Activated T-cell treated with anti-CD3 and anti-CD28 coated beads for 1 hour (primary cell): ENCODE measurements around the gene FOXF2.
"Not testable (repeated sequence)": the region's sequence is repeated elsewhere in the genome, so short reads cannot be mapped to it uniquely, and the experiment has no call there.

Source experiments
- DNase-seq: peaks from one replicate; pipeline ENCODE4 v3.0.0-alpha.2; 2020; ENCODE audit warnings: low read depth

Gene FOXF2

DNA sequence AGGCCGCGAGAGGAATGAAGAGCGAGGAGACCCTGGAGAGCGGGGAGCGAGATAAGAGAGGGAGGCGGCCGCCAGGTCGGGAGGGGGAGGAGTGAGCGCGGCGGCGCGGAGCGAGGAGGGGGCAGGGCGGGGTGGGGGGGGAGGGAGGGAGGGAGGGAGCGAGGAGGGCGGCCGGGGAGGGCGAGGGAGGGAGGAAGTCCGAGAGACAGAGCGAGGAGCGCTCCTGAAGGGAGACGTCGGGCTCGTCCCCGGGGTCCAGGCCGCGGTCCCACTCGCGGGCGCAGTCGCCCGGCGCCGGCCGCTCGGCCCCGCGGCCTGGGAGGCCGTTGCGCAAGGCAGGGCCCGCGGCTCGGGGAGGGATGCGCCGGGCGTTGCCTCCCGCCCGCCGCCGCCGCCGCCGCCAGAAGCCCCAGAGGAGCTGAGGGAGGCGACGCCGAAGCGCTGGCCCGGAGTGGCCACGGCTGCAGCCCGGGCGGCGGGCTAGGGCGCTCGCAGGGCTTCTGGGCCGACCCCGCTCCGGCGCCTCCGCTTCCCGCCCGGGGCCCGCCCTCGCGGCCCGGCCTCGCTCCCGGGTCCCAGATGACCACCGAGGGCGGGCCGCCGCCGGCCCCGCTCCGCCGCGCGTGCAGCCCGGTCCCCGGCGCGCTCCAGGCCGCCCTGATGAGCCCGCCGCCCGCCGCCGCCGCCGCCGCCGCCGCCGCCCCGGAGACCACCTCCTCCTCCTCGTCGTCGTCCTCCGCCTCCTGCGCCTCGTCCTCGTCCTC, at the start of gene FOXF2:
Gene FOXF2 (plus strand): TSS at position 208 of the 764 bp plus-strand sequence. CDS start 372 bp downstream, at position 580.
- DNase-seq, result no peak

DNA sequence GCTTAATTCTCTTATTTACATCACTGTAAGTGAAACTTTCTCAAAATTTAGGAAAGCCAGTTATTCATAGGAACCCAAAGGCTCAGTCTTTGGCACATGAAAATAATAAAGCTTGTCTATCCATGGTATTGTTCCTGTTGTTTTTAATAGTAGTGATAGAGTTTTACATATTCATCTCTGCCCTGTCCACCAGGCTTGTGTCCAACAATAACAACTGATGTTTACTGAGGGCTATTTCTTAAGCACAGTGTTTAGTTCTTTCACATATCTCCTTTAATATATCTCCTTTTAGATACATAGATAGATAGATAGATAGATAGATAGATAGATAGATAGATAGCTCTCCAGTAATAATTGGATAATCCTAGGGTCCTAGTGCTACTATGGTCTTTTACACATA, 43.3 kb upstream of the FOXF2 start:
- DNase-seq, result no peak

DNA sequence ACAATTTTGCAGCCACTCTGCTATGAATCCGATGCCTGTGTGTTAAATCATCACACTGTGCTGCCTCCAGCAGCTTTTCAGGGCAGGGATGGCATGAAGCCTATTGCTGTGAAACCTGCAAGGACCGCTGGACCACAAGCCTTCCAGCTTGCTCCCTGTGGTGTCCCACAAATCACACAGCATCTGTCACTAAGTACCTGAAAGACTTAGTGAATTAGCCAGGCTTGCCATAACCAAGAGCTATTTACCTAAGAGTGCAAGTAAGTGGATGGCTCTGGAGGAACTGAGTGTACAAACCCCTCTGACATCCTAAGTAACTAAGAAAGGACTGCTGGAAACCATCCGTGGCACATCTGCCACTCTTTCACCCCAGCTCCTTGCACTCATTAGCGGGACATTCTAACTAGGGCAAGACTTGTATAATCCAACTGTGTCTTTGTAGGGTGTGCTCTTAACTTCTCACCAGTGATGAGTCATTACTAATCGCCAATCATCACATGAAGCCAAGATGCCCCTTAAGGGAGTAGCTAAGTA, 42.8 kb upstream of the FOXF2 start:
- DNase-seq, result no peak

DNA sequence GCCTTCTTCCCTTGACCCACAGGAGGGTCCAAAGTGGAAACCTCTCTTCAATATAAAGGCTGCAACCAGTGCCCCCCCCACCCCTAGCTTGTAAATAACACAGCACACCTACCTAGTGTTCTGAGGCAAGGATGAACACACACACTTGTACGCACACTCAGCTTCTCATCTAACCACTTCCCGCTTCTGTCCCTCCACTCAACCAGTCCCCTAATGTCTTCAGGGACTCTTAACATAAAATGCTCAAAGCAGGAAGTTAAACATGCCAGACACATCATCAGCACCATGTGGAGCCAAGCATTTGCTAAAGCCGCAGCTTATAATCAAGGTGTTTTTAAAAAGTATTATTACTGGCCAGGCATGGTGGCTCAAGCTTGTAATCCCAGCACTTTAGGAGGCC, 42.2 kb upstream of the FOXF2 start:
- DNase-seq, result no peak

DNA sequence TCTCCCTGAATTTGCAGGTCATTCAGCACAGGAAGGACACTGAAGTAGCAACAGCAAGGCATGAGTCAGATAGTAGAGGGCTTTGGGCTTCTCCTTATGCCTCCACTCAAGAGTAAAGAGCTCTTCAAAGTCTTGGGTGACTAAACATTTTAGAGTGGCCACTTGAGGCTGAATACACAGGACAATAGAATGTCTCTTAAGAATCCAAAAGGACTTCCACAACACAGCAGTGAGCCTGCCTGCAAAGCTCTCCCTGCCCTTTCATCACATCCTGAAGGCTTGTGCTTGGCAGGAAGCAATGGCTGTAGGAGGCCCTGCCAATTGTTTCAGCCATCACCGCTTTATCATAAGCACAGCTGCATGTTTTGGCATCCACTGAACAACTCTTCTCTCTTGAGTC, 40.7 kb upstream of the FOXF2 start:
- DNase-seq, result no peak

DNA sequence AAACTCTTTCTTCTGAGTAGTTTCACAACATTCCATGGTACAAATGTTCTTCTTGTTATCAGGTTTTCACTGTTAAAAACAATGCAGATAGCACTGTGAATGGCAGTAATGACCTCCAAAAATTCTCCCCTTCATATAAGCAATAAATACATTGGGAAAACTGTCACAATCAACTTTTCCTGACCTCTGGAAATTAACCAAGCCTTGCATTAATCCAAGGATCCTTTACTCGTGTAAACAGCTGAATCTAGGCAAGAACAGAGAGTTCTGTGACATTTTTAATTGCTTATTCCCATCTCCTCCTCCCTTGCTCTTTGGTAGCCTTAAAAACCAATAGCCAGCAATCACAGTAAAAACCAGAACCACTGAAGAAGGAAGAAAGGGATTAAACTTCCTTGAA, 39.7 kb upstream of the FOXF2 start:
- no peak for DNase-seq

- no peak for DNase-seq
Measured at GRCh38 chr6:1351381-1352008, 37.9 kb upstream of the FOXF2 start.

- not testable (repeated sequence) for DNase-seq
Measured at GRCh38 chr6:1355068-1355467, 34.3 kb upstream of the FOXF2 start.

- not testable (repeated sequence) for DNase-seq
Measured at GRCh38 chr6:1361717-1362116, 27.7 kb upstream of the FOXF2 start.

GRCh38 chr6:1362643-1363042, 26.7 kb upstream of the FOXF2 start:
- DNase-seq, result no peak

DNA sequence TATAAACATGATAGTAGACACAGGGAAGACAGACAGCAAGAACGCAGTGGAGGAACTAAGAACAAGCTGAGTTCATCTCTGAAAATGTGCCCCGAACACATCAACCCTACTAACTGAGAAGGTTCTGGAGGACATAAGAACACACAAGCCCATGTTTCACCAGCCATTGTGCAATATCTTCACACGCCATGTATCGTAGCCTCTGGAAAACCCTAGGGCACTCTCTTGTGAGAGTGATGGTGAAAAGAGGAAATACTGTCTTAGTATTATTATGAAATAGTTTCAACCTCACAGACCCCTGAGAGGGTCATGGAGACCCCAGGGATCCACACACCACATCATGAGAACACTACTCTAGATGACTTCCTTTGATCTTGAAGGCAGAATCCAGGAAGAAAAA, 26.1 kb upstream of the FOXF2 start:
- no peak for DNase-seq

- no peak for DNase-seq
Measured at GRCh38 chr6:1363729-1364572, 25.4 kb upstream of the FOXF2 start.

- DNase-seq, result no peak
Measured at GRCh38 chr6:1364791-1365190, 24.6 kb upstream of the FOXF2 start.

GRCh38 chr6:1365686-1366085, 23.7 kb upstream of the FOXF2 start:
- no peak for DNase-seq

- no peak for DNase-seq
Measured at GRCh38 chr6:1367771-1368170, 21.6 kb upstream of the FOXF2 start.

- no peak for DNase-seq
Measured at GRCh38 chr6:1368940-1369339, 20.4 kb upstream of the FOXF2 start.

DNA sequence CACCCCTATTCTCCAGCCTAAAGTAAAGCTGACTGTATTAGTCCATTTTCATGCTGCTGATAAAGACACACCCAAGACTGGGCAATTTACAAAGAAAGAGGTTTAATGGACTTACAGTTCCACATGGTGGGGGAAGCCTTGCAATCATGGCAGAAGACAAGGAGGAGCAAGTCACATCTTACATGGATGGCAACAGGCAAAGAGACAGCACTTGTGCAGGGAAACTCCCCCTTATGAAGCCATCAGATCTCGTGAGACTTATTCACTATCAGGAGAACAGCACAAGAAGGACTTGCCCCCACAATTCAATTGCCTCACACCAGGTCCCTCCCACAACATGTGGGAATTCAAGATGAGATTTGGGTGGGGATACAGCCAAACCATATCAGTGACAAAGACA, 19.7 kb upstream of the FOXF2 start:
- not testable (repeated sequence) for DNase-seq

GRCh38 chr6:1371933-1372332, 17.4 kb upstream of the FOXF2 start:
- no peak for DNase-seq

DNA sequence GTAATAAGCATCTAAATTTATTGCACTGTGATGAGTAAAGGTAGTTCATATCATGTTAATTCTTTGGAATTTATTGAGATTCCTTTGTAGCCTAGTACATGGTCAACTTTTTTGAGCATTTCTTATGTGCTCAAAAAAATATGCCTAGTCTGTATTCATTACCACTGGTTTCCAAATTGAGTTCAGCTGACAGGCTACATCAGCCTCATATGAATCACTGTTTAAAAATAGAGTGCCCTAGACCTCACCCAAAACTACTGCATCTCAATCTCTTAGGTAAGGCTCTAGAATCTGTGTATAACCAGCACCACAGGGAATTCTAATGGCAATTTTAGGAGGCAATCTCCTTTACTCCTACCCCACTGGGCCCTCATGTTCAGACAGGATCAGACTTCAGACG, 16.7 kb upstream of the FOXF2 start:
- no peak for DNase-seq

DNA sequence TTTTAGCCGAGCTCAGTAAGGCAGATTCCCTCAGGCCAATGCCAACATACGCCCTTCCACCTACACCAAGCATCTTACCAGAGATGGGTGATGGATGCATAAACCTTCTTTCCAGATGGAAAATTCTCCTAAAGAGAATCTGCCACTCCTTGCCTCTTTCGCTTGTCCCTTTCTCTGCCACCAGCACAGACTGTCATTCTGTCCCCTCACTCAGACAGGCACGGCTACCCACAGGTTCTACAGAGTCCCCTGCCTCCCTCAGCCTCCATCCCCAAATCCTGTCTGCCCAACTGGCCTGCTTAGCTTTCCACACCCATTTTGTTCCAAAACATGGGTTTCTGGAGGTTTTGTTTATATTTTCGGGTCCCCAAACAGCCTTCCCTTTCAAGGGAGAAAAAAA, 12.7 kb upstream of the FOXF2 start:
- DNase-seq, result no peak

DNA sequence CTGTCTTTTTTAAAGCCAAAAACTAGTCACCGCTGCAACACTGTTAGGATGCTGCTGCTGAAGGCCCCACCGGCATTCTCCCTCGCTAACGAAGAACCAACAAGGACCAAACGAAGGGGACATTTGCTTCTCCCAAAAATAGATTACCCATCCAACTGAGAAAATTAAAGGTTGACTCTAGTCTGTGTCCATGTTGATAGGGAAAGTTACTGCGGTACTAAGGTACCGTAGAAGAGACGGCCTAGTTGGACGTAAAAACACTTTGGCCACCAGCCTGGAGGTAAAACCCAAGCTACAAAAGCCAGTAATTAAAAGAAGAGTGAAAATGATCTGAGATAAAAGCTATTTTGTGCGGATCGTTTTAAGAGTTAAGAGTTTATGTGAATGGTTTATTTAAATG, 11.8 kb upstream of the FOXF2 start:
- no peak for DNase-seq
